Measurements from ENCODE around the gene HLA-DQB1.

- no peak for TF ChIP-seq CTCF (conservative IDR thresholded peaks at IDR 0.05)
- no peak for TF ChIP-seq EZH2 (IDR thresholded peaks at IDR 0.05; ENCODE audit: low read depth)
Measured at GRCh38 chr6:32665661-32666060, 796 bp downstream of the HLA-DQB1 start.
